HCT116 (cell line): ENCODE data around the gene WDR37. TPM values are rescaled to one million over a fixed set of nuclear protein-coding genes. Genes with fewer than 3 reads are reported as not detected.

ENCODE experiments used
- ATAC-seq: fragments of 200-7000 bp; cut with Tn5 transposase; 2 replicates; pipeline ENCODE4 v1.9.1; 2020; ENCODE audit warnings: mild to moderate bottlenecking, moderate library complexity
- BruUV-seq: library from RNA; stranded (reverse); fragments of 400-500 nt; replicated peaks from 2 replicates; lab custom pipeline; 2021; lab: Mats Ljungman, UMichigan
- CTCF ChIA-PET: fragments of 300-600 bp; sonication (Branson Sonifier 250); formaldehyde crosslinking; loops from one replicate; lab custom pipeline; 2021; ENCODE audit warnings: antibody characterized with exemption; lab: Charles Lee
- POLR2A ChIA-PET: fragments of 300-600, 350-600 bp; sonication (Branson Sonifier 250); formaldehyde crosslinking; loops from one replicate; lab custom pipeline; 2021; ENCODE audit warnings: antibody characterized with exemption; lab: Charles Lee
- RAD21 ChIA-PET, 2 experiments: fragments of 300-600 bp; sonication (Branson Sonifier 250); formaldehyde crosslinking; loops; one replicate each; lab custom pipeline; 2023; ENCODE audit warnings: low total read pairs in 2 of 2; ENCODE audit not compliant: uncharacterized antibody in 2 of 2, unreplicated experiment in 2 of 2, low non-redundant PET in 1 of 2; lab: Charles Lee
- DNase-seq: peaks from one replicate; pipeline ENCODE4 v3.0.0-alpha.2; 2010; ENCODE audit warnings: low read depth, low spot score
- H2AFZ ChIP-seq: fragments of 200-600 bp; shearing (Covaris generic), sonication (generic); 2 replicates; pipeline ENCODE4 v1.6.1; 2017; ENCODE audit warnings: low read depth, mixed run types, mixed read lengths, antibody characterized with exemption, low read length; ENCODE audit not compliant: poor library complexity, severe bottlenecking
- H3K27ac ChIP-seq: 2 replicates; pipeline ENCODE4 v1.5.1; 2012; ENCODE audit warnings: low read depth, low read length
- H3K27me3 ChIP-seq: fragments of 200-600 bp; sonication (generic); 2 replicates; pipeline ENCODE4 v1.6.1; 2016; ENCODE audit warnings: mixed run types, low read length, mixed read lengths; ENCODE audit not compliant: insufficient read depth
- H3K36me3 ChIP-seq, 2 experiments: fragments of 200-500 bp in 1 of 2; fragments of 200-600 bp in 1 of 2; sonication (Bioruptor generic) in 1 of 2; sonication (generic) in 1 of 2; 2 replicates each; pipeline versions ENCODE4 v1.5.1 to v1.6.1; 2014 to 2016; ENCODE audit warnings: low read length in 2 of 2, inconsistent platforms in 1 of 2, mixed read lengths in 1 of 2, mixed run types in 1 of 2; ENCODE audit not compliant: insufficient read depth in 2 of 2, control insufficient read depth in 1 of 2
- H3K4me1 ChIP-seq, 2 experiments: fragments of 200-600 bp in 1 of 2; sonication (generic) in 1 of 2; 2 replicates each; pipeline versions ENCODE4 v1.5.1 to v1.6.1; 2012 to 2017; ENCODE audit warnings: low read length in 2 of 2, inconsistent platforms in 1 of 2, mild to moderate bottlenecking in 1 of 2, mixed read lengths in 1 of 2, mixed run types in 1 of 2, moderate library complexity in 1 of 2; ENCODE audit not compliant: insufficient read depth in 2 of 2, control insufficient read depth in 1 of 2
- H3K4me2 ChIP-seq: fragments of 200-600 bp; sonication (generic); 2 replicates; pipeline ENCODE4 v1.6.1; 2017; ENCODE audit warnings: mixed run types, low read length, mixed read lengths
- H3K4me3 ChIP-seq, 2 experiments: fragments of 200-600 bp in 1 of 2; sonication (generic) in 1 of 2; replicated peaks in 1 of 2; 2 replicates each; pipeline ENCODE4 v1.5.1; 2011 to 2016; ENCODE audit warnings: low read length in 2 of 2, control low read depth in 1 of 2, low read depth in 1 of 2, mild to moderate bottlenecking in 1 of 2, mixed read lengths in 1 of 2, mixed run types in 1 of 2
- H3K79me2 ChIP-seq: fragments of 200-600 bp; sonication (generic); 2 replicates; pipeline ENCODE4 v1.6.1; 2017; ENCODE audit warnings: mild to moderate bottlenecking, mixed run types, low read length, moderate library complexity, mixed read lengths; ENCODE audit not compliant: insufficient read depth
- H3K9ac ChIP-seq: fragments of 200-600 bp; sonication (generic); 2 replicates; pipeline ENCODE4 v1.6.1; 2016; ENCODE audit warnings: low read length, mixed read lengths
- H3K9me2 ChIP-seq: fragments of 200-600 bp; sonication (generic), shearing (Covaris generic); 2 replicates; pipeline ENCODE4 v1.6.1; 2017; ENCODE audit warnings: mixed run types, mild to moderate bottlenecking, moderate library complexity; ENCODE audit not compliant: insufficient read depth
- H3K9me3 ChIP-seq, 2 experiments: fragments of 200-500 bp in 1 of 2; fragments of 200-600 bp in 1 of 2; sonication (Bioruptor generic) in 1 of 2; sonication (generic) in 1 of 2; 2 replicates each; pipeline ENCODE4 v1.6.1; 2014 to 2017; ENCODE audit warnings: low read length in 2 of 2, mixed read lengths in 2 of 2, inconsistent platforms in 1 of 2, low read depth in 1 of 2, mild to moderate bottlenecking in 1 of 2, mixed run types in 1 of 2, moderate library complexity in 1 of 2; ENCODE audit not compliant: control insufficient read depth in 1 of 2, insufficient read depth in 1 of 2
- H4K20me1 ChIP-seq: fragments of 200-600 bp; sonication (generic), shearing (Covaris generic); 2 replicates; pipeline ENCODE4 v1.6.1; 2017; ENCODE audit warnings: mixed run types, mild to moderate bottlenecking, moderate library complexity; ENCODE audit not compliant: insufficient read depth
- ATF3 ChIP-seq: IDR thresholded peaks from 2 replicates; pipeline ENCODE4 v1.6.1; 2012
- CBX3 ChIP-seq: IDR thresholded peaks from 2 replicates; pipeline ENCODE4 v1.6.1; 2012; ENCODE audit warnings: low read depth
- CEBPB ChIP-seq: IDR thresholded peaks from 2 replicates; pipeline ENCODE4 v1.6.1; 2012; ENCODE audit warnings: low read depth
- CTCF ChIP-seq, 3 experiments: fragments of 200-600 bp in 1 of 3; sonication (generic) in 1 of 3; IDR thresholded peaks in 2 of 3; conservative IDR thresholded peaks in 1 of 3; 2 replicates each; pipeline ENCODE4 v1.5.1; 2012 to 2017; ENCODE audit warnings: low read depth in 2 of 3, low read length in 2 of 3, antibody characterized with exemption in 1 of 3, borderline replicate concordance in 1 of 3, control low read depth in 1 of 3, mild to moderate bottlenecking in 1 of 3, mixed read lengths in 1 of 3, mixed run types in 1 of 3, moderate library complexity in 1 of 3; ENCODE audit not compliant: insufficient read depth in 1 of 3
- ELF1 ChIP-seq: IDR thresholded peaks from 2 replicates; pipeline ENCODE4 v1.6.1; 2012; ENCODE audit warnings: low read depth, borderline replicate concordance
- EZH2phosphoT487 ChIP-seq: fragments of 200-600 bp; IDR thresholded peaks from 2 replicates; pipeline ENCODE4 v1.6.1; 2018; ENCODE audit warnings: antibody characterized with exemption, borderline replicate concordance
- FOSL1 ChIP-seq: IDR thresholded peaks from 2 replicates; pipeline ENCODE4 v1.6.1; 2012; ENCODE audit warnings: low read depth
- JUND ChIP-seq: IDR thresholded peaks from 2 replicates; pipeline ENCODE4 v1.6.1; 2012
- RAD21 ChIP-seq: IDR thresholded peaks from 2 replicates; pipeline ENCODE4 v1.6.1; 2012; ENCODE audit warnings: low read depth, mild to moderate bottlenecking
- REST ChIP-seq: IDR thresholded peaks from 2 replicates; pipeline ENCODE4 v1.6.1; 2012; ENCODE audit warnings: low read depth
- SRF ChIP-seq: IDR thresholded peaks from 2 replicates; pipeline ENCODE4 v1.6.1; 2012; ENCODE audit warnings: low read depth
- TCF7L2 ChIP-seq: IDR thresholded peaks from 2 replicates; pipeline ENCODE4 v1.7.0; 2011; ENCODE audit warnings: borderline replicate concordance, inconsistent platforms; ENCODE audit not compliant: insufficient read depth, insufficient read length; ENCODE audit errors: extremely low read depth
- ZFX ChIP-seq: fragments of 450-650 bp; IDR thresholded peaks from 2 replicates; pipeline ENCODE4 v1.6.1; 2017
- intact Hi-C: fragments of 100-400 bp; cut with micrococcal nuclease; formaldehyde crosslinking; loops from 2 replicates; pipeline ENCODE4 v1.10.0; 2022
- total RNA-seq: library from RNA; stranded (reverse); gene quantifications from one replicate; pipeline ENCODE4 v1.2.1, GENCODE V29; 2021; ENCODE audit not compliant: unreplicated experiment

WDR37 gene
- total RNA-seq, 1 experiment from 2014 or later: 9.1 TPM

- TF ChIP-seq CTCF (IDR thresholded peaks at IDR 0.05 in 2 of 3, conservative IDR thresholded peaks at IDR 0.05 in 1 of 3; ENCODE audit: borderline replicate concordance in 1 of 3, insufficient read depth in 1 of 3, low read depth in 2 of 3, low read length in 2 of 3): no peak
- no peak for TF ChIP-seq JUND
Observed at GRCh38 chr10:1103551-1103950, 47.4 kb downstream of the WDR37 start (continued).

- DNase-seq (no peak), ATAC-seq (no peak)
- Histone ChIP-seq H3K79me2 (no peaks in the 10 kb centered on the region), H3K36me3 (peaks cover 9% of the 10 kb centered on the region in 2 experiments; a peak in 2 of 4 replicates), H4K20me1 (no peaks in the 10 kb centered on the region), H3K27me3 (no peaks in the 10 kb centered on the region), H3K9me2 (no peaks in the 10 kb centered on the region), H3K9ac (no peak overlapping the region), H3K4me2 (no peak overlapping the region), H3K9me3 (no peaks in the 10 kb centered on the region), H3K4me1 (peaks cover 4 to 8% of the 10 kb centered on the region in 2 experiments; a peak in 3 of 4 replicates), H3K4me3 (no peak overlapping the region), H3K27ac (no peak overlapping the region), H2AFZ (no peak overlapping the region)
- ChIA-PET RAD21 (no interaction called here), CTCF (no interaction called here), POLR2A (no interaction called here)
- intact Hi-C loops: no loop called here
- TF ChIP-seq ELF1 (no peak), CEBPB (no peak), EZH2phosphoT487 (no peak), SRF (no peak), TCF7L2 (no peak), RAD21 (no peak), CBX3 (no peak), REST (no peak), FOSL1 (no peak), ZFX (no peak), ATF3 (no peak)
- BruUV-seq: no TSS peak
Observed at GRCh38 chr10:1104971-1105370, 48.8 kb downstream of the WDR37 start.
